Bronchial epithelial cell (primary cell): ENCODE measurements around the gene TOMM40. TPM values are rescaled to one million over a fixed set of nuclear protein-coding genes. Genes with fewer than 3 reads are reported as not detected.
A peak's percentile ranks its signal among the peaks of the same experiment; 100 is the strongest.
"Not testable (repeated sequence)": the region's sequence is repeated elsewhere in the genome, so short reads cannot be mapped to it uniquely, and the experiment has no call there.

Experiments
- DNase-seq: peaks from one replicate; pipeline ENCODE4 v3.0.0-alpha.2; 2010; ENCODE audit warnings: low read depth
- FAIRE-seq: peaks from 2 replicates; lab custom pipeline; 2011; peaks lifted over from hg19 to GRCh38; lab: Jason Lieb, UNC
- H3K27me3 ChIP-seq: 2 replicates; pipeline ENCODE4 v1.5.1; 2011; ENCODE audit warnings: low read length; ENCODE audit not compliant: control insufficient read depth, insufficient read depth
- H3K36me3 ChIP-seq: 2 replicates; pipeline ENCODE4 v1.5.1; 2011; ENCODE audit warnings: low read length; ENCODE audit not compliant: control insufficient read depth, insufficient read depth
- H3K4me3 ChIP-seq: 2 replicates; pipeline ENCODE4 v1.5.1; 2011; ENCODE audit warnings: mild to moderate bottlenecking, low read depth, low read length, control low read depth
- total RNA-seq: library from RNA; depleted of rRNA; stranded (reverse); fragments of >200 nt; gene quantifications from 2 replicates; pipeline ENCODE4 v1.2.1, GENCODE V29; 2014
- TF ChIP-seq, protein P1 (sequence below): IDR thresholded peaks from 2 replicates; pipeline ENCODE4 v1.5.1; 2011; ENCODE audit warnings: mild to moderate bottlenecking, moderate library complexity, low read length, control low read depth, inconsistent platforms; ENCODE audit not compliant: insufficient read depth, severe bottlenecking

The TOMM40 gene
- total RNA-seq, 1 donor from 2014 or later, result 82.9 TPM

DNA sequence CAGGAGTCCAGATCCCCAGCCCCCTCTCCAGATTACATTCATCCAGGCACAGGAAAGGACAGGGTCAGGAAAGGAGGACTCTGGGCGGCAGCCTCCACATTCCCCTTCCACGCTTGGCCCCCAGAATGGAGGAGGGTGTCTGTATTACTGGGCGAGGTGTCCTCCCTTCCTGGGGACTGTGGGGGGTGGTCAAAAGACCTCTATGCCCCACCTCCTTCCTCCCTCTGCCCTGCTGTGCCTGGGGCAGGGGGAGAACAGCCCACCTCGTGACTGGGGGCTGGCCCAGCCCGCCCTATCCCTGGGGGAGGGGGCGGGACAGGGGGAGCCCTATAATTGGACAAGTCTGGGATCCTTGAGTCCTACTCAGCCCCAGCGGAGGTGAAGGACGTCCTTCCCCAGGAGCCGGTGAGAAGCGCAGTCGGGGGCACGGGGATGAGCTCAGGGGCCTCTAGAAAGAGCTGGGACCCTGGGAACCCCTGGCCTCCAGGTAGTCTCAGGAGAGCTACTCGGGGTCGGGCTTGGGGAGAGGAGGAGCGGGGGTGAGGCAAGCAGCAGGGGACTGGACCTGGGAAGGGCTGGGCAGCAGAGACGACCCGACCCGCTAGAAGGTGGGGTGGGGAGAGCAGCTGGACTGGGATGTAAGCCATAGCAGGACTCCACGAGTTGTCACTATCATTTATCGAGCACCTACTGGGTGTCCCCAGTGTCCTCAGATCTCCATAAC, 14.5 kb downstream of the TOMM40 start, which contains the start of gene APOE:
Gene APOE, plus strand, starts transcription at position 360 of the 724 bp plus-strand sequence. CDS start 829 bp downstream, outside the sequence.
- DNase-seq, result no peak
- no peak for FAIRE-seq
- no peaks in the 10 kb centered on the region for H3K27me3 ChIP-seq
- H3K4me3 ChIP-seq, result peak within 1 kb of the TSS; percentile 26
- peaks cover 11% of the 10 kb centered on the region for H3K36me3 ChIP-seq
- TF ChIP-seq, protein P1, sequence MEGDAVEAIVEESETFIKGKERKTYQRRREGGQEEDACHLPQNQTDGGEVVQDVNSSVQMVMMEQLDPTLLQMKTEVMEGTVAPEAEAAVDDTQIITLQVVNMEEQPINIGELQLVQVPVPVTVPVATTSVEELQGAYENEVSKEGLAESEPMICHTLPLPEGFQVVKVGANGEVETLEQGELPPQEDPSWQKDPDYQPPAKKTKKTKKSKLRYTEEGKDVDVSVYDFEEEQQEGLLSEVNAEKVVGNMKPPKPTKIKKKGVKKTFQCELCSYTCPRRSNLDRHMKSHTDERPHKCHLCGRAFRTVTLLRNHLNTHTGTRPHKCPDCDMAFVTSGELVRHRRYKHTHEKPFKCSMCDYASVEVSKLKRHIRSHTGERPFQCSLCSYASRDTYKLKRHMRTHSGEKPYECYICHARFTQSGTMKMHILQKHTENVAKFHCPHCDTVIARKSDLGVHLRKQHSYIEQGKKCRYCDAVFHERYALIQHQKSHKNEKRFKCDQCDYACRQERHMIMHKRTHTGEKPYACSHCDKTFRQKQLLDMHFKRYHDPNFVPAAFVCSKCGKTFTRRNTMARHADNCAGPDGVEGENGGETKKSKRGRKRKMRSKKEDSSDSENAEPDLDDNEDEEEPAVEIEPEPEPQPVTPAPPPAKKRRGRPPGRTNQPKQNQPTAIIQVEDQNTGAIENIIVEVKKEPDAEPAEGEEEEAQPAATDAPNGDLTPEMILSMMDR, result no peak

DNA sequence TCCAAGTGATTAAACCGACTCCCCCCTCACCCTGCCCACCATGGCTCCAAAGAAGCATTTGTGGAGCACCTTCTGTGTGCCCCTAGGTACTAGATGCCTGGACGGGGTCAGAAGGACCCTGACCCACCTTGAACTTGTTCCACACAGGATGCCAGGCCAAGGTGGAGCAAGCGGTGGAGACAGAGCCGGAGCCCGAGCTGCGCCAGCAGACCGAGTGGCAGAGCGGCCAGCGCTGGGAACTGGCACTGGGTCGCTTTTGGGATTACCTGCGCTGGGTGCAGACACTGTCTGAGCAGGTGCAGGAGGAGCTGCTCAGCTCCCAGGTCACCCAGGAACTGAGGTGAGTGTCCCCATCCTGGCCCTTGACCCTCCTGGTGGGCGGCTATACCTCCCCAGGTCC, 16.6 kb downstream of the TOMM40 start:
- DNase-seq (no peak), FAIRE-seq (no peak)
- Histone ChIP-seq H3K36me3 (peaks cover 4% of the 10 kb centered on the region), H3K27me3 (no peaks in the 10 kb centered on the region), H3K4me3 (no peak overlapping the region)
- TF ChIP-seq, protein P1, result no peak

DNA sequence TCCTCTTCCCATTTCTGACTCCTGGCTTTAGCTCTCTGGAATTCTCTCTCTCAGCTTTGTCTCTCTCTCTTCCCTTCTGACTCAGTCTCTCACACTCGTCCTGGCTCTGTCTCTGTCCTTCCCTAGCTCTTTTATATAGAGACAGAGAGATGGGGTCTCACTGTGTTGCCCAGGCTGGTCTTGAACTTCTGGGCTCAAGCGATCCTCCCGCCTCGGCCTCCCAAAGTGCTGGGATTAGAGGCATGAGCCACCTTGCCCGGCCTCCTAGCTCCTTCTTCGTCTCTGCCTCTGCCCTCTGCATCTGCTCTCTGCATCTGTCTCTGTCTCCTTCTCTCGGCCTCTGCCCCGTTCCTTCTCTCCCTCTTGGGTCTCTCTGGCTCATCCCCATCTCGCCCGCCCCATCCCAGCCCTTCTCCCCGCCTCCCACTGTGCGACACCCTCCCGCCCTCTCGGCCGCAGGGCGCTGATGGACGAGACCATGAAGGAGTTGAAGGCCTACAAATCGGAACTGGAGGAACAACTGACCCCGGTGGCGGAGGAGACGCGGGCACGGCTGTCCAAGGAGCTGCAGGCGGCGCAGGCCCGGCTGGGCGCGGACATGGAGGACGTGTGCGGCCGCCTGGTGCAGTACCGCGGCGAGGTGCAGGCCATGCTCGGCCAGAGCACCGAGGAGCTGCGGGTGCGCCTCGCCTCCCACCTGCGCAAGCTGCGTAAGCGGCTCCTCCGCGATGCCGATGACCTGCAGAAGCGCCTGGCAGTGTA, 17.2 kb downstream of the TOMM40 start:
- Histone ChIP-seq H3K36me3 (no peaks in the 10 kb centered on the region), H3K4me3 (no peak overlapping the region), H3K27me3 (no peaks in the 10 kb centered on the region)
- TF ChIP-seq, protein P1, result no peak
- no peak for FAIRE-seq
- no peak for DNase-seq

DNA sequence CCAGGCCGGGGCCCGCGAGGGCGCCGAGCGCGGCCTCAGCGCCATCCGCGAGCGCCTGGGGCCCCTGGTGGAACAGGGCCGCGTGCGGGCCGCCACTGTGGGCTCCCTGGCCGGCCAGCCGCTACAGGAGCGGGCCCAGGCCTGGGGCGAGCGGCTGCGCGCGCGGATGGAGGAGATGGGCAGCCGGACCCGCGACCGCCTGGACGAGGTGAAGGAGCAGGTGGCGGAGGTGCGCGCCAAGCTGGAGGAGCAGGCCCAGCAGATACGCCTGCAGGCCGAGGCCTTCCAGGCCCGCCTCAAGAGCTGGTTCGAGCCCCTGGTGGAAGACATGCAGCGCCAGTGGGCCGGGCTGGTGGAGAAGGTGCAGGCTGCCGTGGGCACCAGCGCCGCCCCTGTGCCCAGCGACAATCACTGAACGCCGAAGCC, 17.8 kb downstream of the TOMM40 start:
- Histone ChIP-seq H3K4me3 (no peak overlapping the region), H3K36me3 (no peaks in the 10 kb centered on the region), H3K27me3 (no peaks in the 10 kb centered on the region)
- TF ChIP-seq, protein P1, result no peak
- DNase-seq (no peak), FAIRE-seq (no peak)

DNA sequence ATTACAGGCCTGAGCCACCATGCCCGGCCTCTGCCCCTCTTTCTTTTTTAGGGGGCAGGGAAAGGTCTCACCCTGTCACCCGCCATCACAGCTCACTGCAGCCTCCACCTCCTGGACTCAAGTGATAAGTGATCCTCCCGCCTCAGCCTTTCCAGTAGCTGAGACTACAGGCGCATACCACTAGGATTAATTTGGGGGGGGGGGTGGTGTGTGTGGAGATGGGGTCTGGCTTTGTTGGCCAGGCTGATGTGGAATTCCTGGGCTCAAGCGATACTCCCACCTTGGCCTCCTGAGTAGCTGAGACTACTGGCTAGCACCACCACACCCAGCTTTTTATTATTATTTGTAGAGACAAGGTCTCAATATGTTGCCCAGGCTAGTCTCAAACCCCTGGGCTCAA, 18.7 kb downstream of the TOMM40 start:
- Histone ChIP-seq H3K4me3 (no peak overlapping the region), H3K36me3 (no peaks in the 10 kb centered on the region), H3K27me3 (no peaks in the 10 kb centered on the region)
- TF ChIP-seq, protein P1, result no peak
- DNase-seq, result no peak
- FAIRE-seq, result no peak

DNA sequence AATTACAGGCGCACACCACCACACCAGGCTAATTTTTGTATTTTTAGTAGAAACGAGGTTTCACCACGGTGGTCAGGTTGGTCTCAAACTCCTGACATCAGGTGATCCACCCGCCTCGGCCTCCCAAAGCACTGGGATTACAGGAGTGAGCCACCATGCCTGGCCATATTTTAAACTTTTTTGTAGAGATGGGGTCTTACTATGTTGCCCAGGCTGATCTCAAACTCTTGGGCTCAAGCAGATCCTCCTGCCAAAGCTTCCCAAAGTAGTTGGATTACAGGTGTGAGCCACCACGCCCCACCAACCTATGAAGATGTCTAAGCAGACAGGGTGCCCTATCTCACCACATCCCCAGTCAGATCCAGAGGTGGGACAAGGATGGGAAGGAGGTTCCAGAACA, 20.8 kb downstream of the TOMM40 start:
- not testable (repeated sequence) for H3K36me3 ChIP-seq, H3K4me3 ChIP-seq, DNase-seq, H3K27me3 ChIP-seq, FAIRE-seq
